Lung (tissue), 12 donors: ENCODE data around the gene DNAJB6. TPM values are rescaled to one million over a fixed set of nuclear protein-coding genes. Genes with fewer than 3 reads are reported as not detected.
"Not testable (repeated sequence)": the region's sequence is repeated elsewhere in the genome, so short reads cannot be mapped to it uniquely, and the experiment has no call there.

ENCODE experiments used
- ATAC-seq: fragments of 200-7000 bp; cut with Tn5 transposase; one replicate; pipeline ENCODE4 v1.9.1; 2020; ENCODE audit warnings: moderate number of reproducible peaks; ENCODE audit not compliant: insufficient read depth, low FRiP score
- DNase-seq, 3 donors: peaks; one replicate each; pipeline ENCODE4 v3.0.0-alpha.2; 2013 to 2017
- H3K27ac ChIP-seq, 2 donors: one replicate each; pipeline ENCODE4 v1.5.1; 2013; ENCODE audit warnings: mild to moderate bottlenecking in 2 of 2, moderate library complexity in 2 of 2, control low read depth in 1 of 2, inconsistent platforms in 1 of 2, low read depth in 1 of 2, low read length in 1 of 2
- H3K27me3 ChIP-seq, 3 donors: one replicate each; pipeline ENCODE4 v1.5.1; 2013; ENCODE audit warnings: low read length in 2 of 3; ENCODE audit not compliant: control insufficient read depth in 3 of 3, insufficient read depth in 3 of 3
- H3K36me3 ChIP-seq, 4 donors: one replicate each; pipeline ENCODE4 v1.5.1; 2013; ENCODE audit warnings: low read length in 4 of 4, mild to moderate bottlenecking in 1 of 4, moderate library complexity in 1 of 4; ENCODE audit not compliant: control insufficient read depth in 4 of 4, insufficient read depth in 4 of 4
- H3K4me1 ChIP-seq, 5 donors: one replicate each; pipeline ENCODE4 v1.5.1; 2013; ENCODE audit warnings: low read length in 5 of 5, mild to moderate bottlenecking in 2 of 5, moderate library complexity in 1 of 5; ENCODE audit not compliant: control insufficient read depth in 5 of 5, insufficient read depth in 5 of 5
- H3K4me3 ChIP-seq: one replicate; pipeline ENCODE4 v1.5.1; 2013; ENCODE audit warnings: mild to moderate bottlenecking, control low read depth, moderate library complexity
- H3K9ac ChIP-seq, 2 donors: one replicate each; pipeline ENCODE4 v1.5.1; 2013; ENCODE audit warnings: low read length in 2 of 2, control low read depth in 1 of 2; ENCODE audit not compliant: insufficient read depth in 1 of 2
- H3K9me3 ChIP-seq, 4 donors: one replicate each; pipeline ENCODE4 v1.5.1; 2013; ENCODE audit warnings: low read length in 3 of 4, mild to moderate bottlenecking in 1 of 4, moderate library complexity in 1 of 4; ENCODE audit not compliant: control insufficient read depth in 4 of 4, insufficient read depth in 3 of 4
- WGBS, 2 donors: extraction: QIAGEN DNeasy Blood & Tissue Kit; methylation state at CpG; one replicate each; pipeline ENCODE4 v1.1.7; 2013; 5-methylcytosine and 5-hydroxymethylcytosine counted together
- polyA plus RNA-seq, 2 donors: library from polyadenylated mRNA; stranded (reverse); fragments of 200-250 nt; gene quantifications; one replicate each; pipeline ENCODE4 v1.2.1, GENCODE V29; 2013
- total RNA-seq, 2 donors: library from RNA; depleted of rRNA in 1 of 2; stranded (reverse); fragments of >200 nt in 1 of 2; gene quantifications; one replicate each; pipeline ENCODE4 v1.2.1, GENCODE V29; 2014 to 2021
- TF ChIP-seq, protein P1 (sequence below): IDR thresholded peaks from 2 replicates; pipeline ENCODE4 v1.5.1; 2012; ENCODE audit warnings: mild to moderate bottlenecking; ENCODE audit errors: control extremely low read depth, extremely low read depth
- donor health status: control.
- donor health status: control.
- donor health status: Bipolar disorder and iron deficiency.
- donor health status: healthy.
- donor health status: DM: yes; HTN: yes; CAD: no.

The DNAJB6 gene
- total and polyA plus RNA-seq, 4 donors = 58.1 to 117 (median 83.0) TPM

DNA sequence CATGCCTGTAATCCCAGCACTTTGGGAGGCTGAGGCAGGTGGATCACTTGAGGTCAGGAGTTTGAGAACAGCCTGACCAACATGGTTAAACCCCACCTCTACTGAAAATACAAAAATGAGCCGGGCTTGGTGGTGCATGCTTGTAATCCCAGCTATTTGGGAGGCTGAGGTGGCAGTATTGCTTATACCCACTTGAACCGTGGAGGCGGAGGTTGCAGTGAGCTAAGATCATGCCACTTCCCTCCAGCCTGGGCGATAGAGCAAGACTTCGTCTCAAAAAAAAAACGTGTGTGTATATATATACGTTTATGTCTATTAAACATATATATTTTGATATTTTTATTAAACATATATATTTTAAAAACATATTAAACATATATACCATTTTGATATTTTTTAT is 5.8 kb upstream of the DNAJB6 start:
- WGBS, 2 donors = 66 to 82% methylated on average over 7 of the region's 7 CpGs
- DNase-seq, ATAC-seq: not testable (repeated sequence)

DNA sequence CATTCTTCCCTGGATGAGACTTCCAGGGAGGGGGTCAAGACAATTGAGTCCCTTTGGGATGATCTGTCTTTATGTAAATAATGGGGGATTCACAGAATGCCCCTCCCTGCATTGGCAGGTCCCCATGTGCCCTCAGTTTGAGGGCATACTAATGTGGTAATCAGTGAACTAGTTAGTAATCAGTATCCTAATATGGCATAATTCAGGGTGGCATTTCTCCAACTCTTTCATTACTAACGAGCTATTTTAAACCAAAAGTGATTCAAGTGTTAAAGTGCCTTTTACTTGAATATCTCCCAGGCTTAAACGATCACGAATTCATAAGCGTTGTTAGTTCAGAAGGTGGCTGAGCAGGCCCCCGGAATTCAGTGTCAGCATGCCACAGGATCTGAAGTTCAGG is 1.6 kb upstream of the DNAJB6 start:
- no peak overlapping the region for H3K9ac ChIP-seq
- ATAC-seq (no peak), DNase-seq (no peak)
- H3K27me3 ChIP-seq = peaks cover 0 to 5% (median 3%) of the 10 kb centered on the region in 3 donors
- H3K9me3 ChIP-seq = no peaks in the 10 kb centered on the region
- 81 to 84% methylated on average over 5 of the region's 5 CpGs for WGBS, 2 donors
- no peak overlapping the region for H3K4me3 ChIP-seq
- H3K36me3 ChIP-seq = no peaks in the 10 kb centered on the region
- TF ChIP-seq, protein P1, sequence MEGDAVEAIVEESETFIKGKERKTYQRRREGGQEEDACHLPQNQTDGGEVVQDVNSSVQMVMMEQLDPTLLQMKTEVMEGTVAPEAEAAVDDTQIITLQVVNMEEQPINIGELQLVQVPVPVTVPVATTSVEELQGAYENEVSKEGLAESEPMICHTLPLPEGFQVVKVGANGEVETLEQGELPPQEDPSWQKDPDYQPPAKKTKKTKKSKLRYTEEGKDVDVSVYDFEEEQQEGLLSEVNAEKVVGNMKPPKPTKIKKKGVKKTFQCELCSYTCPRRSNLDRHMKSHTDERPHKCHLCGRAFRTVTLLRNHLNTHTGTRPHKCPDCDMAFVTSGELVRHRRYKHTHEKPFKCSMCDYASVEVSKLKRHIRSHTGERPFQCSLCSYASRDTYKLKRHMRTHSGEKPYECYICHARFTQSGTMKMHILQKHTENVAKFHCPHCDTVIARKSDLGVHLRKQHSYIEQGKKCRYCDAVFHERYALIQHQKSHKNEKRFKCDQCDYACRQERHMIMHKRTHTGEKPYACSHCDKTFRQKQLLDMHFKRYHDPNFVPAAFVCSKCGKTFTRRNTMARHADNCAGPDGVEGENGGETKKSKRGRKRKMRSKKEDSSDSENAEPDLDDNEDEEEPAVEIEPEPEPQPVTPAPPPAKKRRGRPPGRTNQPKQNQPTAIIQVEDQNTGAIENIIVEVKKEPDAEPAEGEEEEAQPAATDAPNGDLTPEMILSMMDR = no peak
- no peak overlapping the region for H3K27ac ChIP-seq
- H3K4me1 ChIP-seq = peaks cover 5 to 12% (median 8%) of the 10 kb centered on the region in 5 donors

More for the DNA sequence above, 5.8 kb upstream of the DNAJB6 start:
- H3K9ac ChIP-seq, H3K36me3 ChIP-seq, H3K27me3 ChIP-seq, H3K9me3 ChIP-seq, H3K4me3 ChIP-seq, H3K27ac ChIP-seq, H3K4me1 ChIP-seq: not testable (repeated sequence)

DNA sequence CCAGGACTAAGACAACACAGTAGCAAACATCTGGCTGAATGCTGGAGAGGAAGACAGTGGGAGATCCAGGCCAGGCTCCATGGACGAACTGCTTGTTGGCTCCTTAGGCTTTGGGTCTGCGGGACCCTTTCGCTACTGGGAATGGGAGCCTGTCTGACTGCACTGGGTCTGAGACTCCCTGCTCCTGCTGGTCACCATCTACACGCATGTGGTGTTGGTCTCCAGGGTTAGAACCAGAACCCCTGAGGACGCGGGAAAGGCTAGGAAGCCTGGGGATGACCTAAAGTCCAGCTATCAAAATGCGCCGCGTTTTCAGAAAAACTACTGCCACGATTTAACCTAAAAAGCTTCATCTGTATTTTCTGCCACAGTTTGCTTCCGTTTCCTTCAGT is 817 bp upstream of the DNAJB6 start:
- Histone ChIP-seq H3K27me3 (peaks cover 0 to 4% (median 3%) of the 10 kb centered on the region in 3 donors), H3K4me1 (peaks cover 5 to 12% (median 8%) of the 10 kb centered on the region in 5 donors), H3K27ac (peak overlapping the region; percentile 93 to 96), H3K9ac (peak overlapping the region; percentile 9 to 53), H3K9me3 (no peaks in the 10 kb centered on the region), H3K4me3 (peak overlapping the region; percentile 68), H3K36me3 (no peaks in the 10 kb centered on the region)
- ATAC-seq (no peak), DNase-seq (no peak)
- 48 to 55% methylated on average over 11 of the region's 11 CpGs for WGBS, 2 donors
- TF ChIP-seq, protein P1 = no peak

DNA sequence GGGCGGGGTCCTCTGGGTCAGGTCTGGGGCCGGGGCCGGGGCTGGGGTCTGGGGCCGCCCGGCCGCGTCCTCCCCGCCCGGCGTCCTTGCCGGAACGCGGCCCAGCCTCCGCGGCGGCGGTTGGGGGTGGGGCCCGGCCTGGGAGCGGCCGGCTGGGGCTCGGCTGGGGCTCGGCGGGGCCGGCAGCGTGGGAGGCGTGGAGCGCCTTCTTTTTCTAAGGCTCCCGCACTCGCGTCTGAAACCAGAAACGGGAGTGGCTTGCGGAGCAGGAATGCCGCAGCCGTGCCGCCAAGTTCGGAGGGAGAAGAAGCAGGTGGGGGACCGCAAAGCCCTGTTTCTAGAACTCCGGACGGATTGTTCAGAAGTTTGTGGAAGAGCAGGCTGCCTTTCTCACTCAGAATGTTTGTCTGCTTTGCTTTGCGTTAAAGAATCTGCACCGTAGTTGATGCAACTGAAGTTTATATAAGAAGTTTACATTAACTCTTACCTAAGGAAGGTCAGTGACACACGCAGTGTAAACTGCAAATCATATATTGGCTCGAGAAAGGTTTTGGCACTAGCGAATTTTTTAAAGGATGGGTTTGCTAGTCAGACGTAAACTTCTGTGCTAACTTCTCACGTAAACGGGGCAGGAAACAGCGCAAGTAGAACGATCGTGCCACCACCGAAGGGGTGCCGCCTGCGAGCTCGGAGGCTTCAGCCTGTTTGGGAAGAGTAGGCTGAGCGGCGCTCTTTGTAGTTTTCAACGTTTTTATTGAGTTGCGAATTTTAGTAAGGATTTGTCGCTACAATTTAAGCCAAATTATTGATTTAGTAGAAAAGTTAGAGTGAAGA is 729 bp downstream of the DNAJB6 start:
- DNase-seq (peak; percentile 55 to 69 (median 57)), ATAC-seq (peak; percentile 80)
- Histone ChIP-seq H3K36me3 (no peaks in the 10 kb centered on the region), H3K4me1 (peaks cover 5 to 12% (median 8%) of the 10 kb centered on the region in 5 donors), H3K9ac (peak overlapping the region; percentile 59 to 92), H3K4me3 (peak overlapping the region; percentile 90), H3K27ac (peak overlapping the region; percentile 93 to 96), H3K27me3 (peaks cover 0 to 3% (median 2%) of the 10 kb centered on the region in 3 donors), H3K9me3 (no peaks in the 10 kb centered on the region)
- TF ChIP-seq, protein P1 = no peak
- WGBS, 2 donors = 0 to 1% methylated on average over 37 to 59 of the region's 59 CpGs
